Endothelial cell of umbilical vein (primary cell): ENCODE measurements around the gene EEF1AKMT3. TPM values are rescaled to one million over a fixed set of nuclear protein-coding genes. Genes with fewer than 3 reads are reported as not detected.

Experiments used
- BruUV-seq: library from RNA; stranded (reverse); fragments of 400-500 nt; replicated peaks from 2 replicates; lab custom pipeline; 2021; lab: Mats Ljungman, UMichigan
- CTCF ChIA-PET: fragments of 300-600, 350-600 bp; sonication (Branson Sonifier 250); formaldehyde crosslinking; loops from one replicate; lab custom pipeline; 2021; ENCODE audit warnings: antibody characterized with exemption, inconsistent platforms; lab: Charles Lee
- POLR2A ChIA-PET: fragments of 300-600, 350-600 bp; sonication (Branson Sonifier 250); formaldehyde crosslinking; loops from one replicate; lab custom pipeline; 2021; ENCODE audit warnings: antibody characterized with exemption, inconsistent platforms; lab: Charles Lee
- DNase-seq: peaks from one replicate; pipeline ENCODE4 v3.0.0-alpha.2; 2011; ENCODE audit warnings: low read depth, low spot score
- FAIRE-seq: peaks from 2 replicates; lab custom pipeline; 2011; peaks lifted over from hg19 to GRCh38; lab: Jason Lieb, UNC
- H2AFZ ChIP-seq: 2 replicates; pipeline ENCODE4 v1.6.0; 2012; ENCODE audit warnings: low read depth, low read length, control low read depth, inconsistent platforms
- H3K27ac ChIP-seq: 2 replicates; pipeline ENCODE4 v1.5.1; 2011; ENCODE audit warnings: low read depth, mild to moderate bottlenecking, control low read depth, low read length, moderate library complexity; ENCODE audit not compliant: insufficient read depth
- H3K27me3 ChIP-seq, 2 experiments: 2 replicates each; pipeline versions ENCODE4 v1.6.0 to v1.6.1; 2011; ENCODE audit warnings: low read length in 2 of 2, mixed read lengths in 1 of 2; ENCODE audit not compliant: control insufficient read depth in 2 of 2, insufficient read depth in 2 of 2
- H3K36me3 ChIP-seq, 2 experiments: 2 replicates in 1 of 2; 3 replicates in 1 of 2; pipeline ENCODE4 v1.5.1; 2011; ENCODE audit warnings: low read length in 2 of 2, mild to moderate bottlenecking in 1 of 2, moderate library complexity in 1 of 2; ENCODE audit not compliant: control insufficient read depth in 2 of 2, insufficient read depth in 2 of 2; ENCODE audit errors: extremely low read depth in 1 of 2
- H3K4me1 ChIP-seq: 3 replicates; pipeline ENCODE4 v1.5.1; 2011; ENCODE audit warnings: mild to moderate bottlenecking, low read length; ENCODE audit not compliant: control insufficient read depth, insufficient read depth; ENCODE audit errors: extremely low read depth
- H3K4me2 ChIP-seq: 2 replicates; pipeline ENCODE4 v1.6.1; 2011; ENCODE audit warnings: low read length, control low read depth, mixed read lengths; ENCODE audit not compliant: insufficient read depth
- H3K4me3 ChIP-seq, 3 experiments: fragments of 200-600 bp in 1 of 3; sonication (generic), shearing (Covaris generic) in 1 of 3; replicated peaks in 1 of 3; 2 replicates each; pipeline ENCODE4 v1.5.1; 2011 to 2016; ENCODE audit warnings: control low read depth in 3 of 3, low read length in 3 of 3, mild to moderate bottlenecking in 2 of 3, inconsistent platforms in 1 of 3, low read depth in 1 of 3, moderate library complexity in 1 of 3; ENCODE audit not compliant: insufficient read depth in 1 of 3
- H3K79me2 ChIP-seq: 2 replicates; pipeline ENCODE4 v1.6.0; 2012; ENCODE audit warnings: low read length, inconsistent platforms; ENCODE audit not compliant: control insufficient read depth, insufficient read depth
- H3K9ac ChIP-seq: replicated peaks from 2 replicates; pipeline ENCODE3; 2011; ENCODE audit warnings: low read length, control low read depth; ENCODE audit not compliant: insufficient read depth; ENCODE audit errors: extremely low read depth
- H3K9me1 ChIP-seq: replicated peaks from 3 replicates; pipeline ENCODE4 v1.6.0; 2011; ENCODE audit warnings: mild to moderate bottlenecking, low read length; ENCODE audit not compliant: control insufficient read depth, insufficient read depth; ENCODE audit errors: extremely low read depth
- H3K9me3 ChIP-seq: replicated peaks from 2 replicates; pipeline ENCODE4 v1.5.1; 2012; ENCODE audit warnings: low read length, inconsistent platforms; ENCODE audit not compliant: control insufficient read depth, insufficient read depth
- H4K20me1 ChIP-seq: replicated peaks from 2 replicates; pipeline ENCODE3; 2011; ENCODE audit warnings: mild to moderate bottlenecking, low read length; ENCODE audit not compliant: control insufficient read depth, insufficient read depth; ENCODE audit errors: extremely low read depth
- EZH2 ChIP-seq: IDR thresholded peaks from 2 replicates; pipeline ENCODE4 v1.6.1; 2012; ENCODE audit warnings: borderline replicate concordance, low read depth, mild to moderate bottlenecking, moderate library complexity, low read length, inconsistent platforms; ENCODE audit not compliant: severe bottlenecking
- FOS ChIP-seq: IDR thresholded peaks from 2 replicates; pipeline ENCODE4 v1.6.1; 2011; ENCODE audit warnings: mild to moderate bottlenecking, low read length, moderate library complexity, borderline replicate concordance; ENCODE audit not compliant: insufficient read depth
- GATA2 ChIP-seq: IDR thresholded peaks from 2 replicates; pipeline ENCODE4 v1.7.0; 2011; ENCODE audit warnings: low read depth, mild to moderate bottlenecking, moderate library complexity, mixed read lengths, low read length; ENCODE audit not compliant: insufficient read length, insufficient read depth
- JUN ChIP-seq: IDR thresholded peaks from 2 replicates; pipeline ENCODE4 v1.6.1; 2011; ENCODE audit warnings: borderline replicate concordance, low read depth; ENCODE audit not compliant: insufficient read length, insufficient read depth
- MAX ChIP-seq: IDR thresholded peaks from 2 replicates; pipeline ENCODE4 v1.6.1; 2011; ENCODE audit not compliant: insufficient read depth, insufficient read length
- MYC ChIP-seq: IDR thresholded peaks from one replicate; pipeline ENCODE4 v1.6.1; 2011; ENCODE audit warnings: mild to moderate bottlenecking, low read depth, low read length
- POLR2A ChIP-seq: IDR thresholded peaks from 2 replicates; pipeline ENCODE4 v1.6.1; 2012; ENCODE audit warnings: low read depth, mild to moderate bottlenecking, control low read depth, low read length
- POLR2AphosphoS5 ChIP-seq: IDR thresholded peaks from 2 replicates; pipeline ENCODE4 v1.6.1; 2012; ENCODE audit warnings: low read depth, mild to moderate bottlenecking, control low read depth, low read length, moderate library complexity; ENCODE audit not compliant: insufficient read depth
- dilution Hi-C: fragments of 300-500 bp; cut with MboI; formaldehyde crosslinking; loops from one replicate; pipeline ENCODE4 v1.15.0; 2019; ENCODE audit warnings: low sequenced_read_pairs; ENCODE audit not compliant: extremely low pct_ligation_motif_present
- intact Hi-C: fragments of 100-400 bp; cut with micrococcal nuclease; formaldehyde crosslinking; loops from one replicate; pipeline ENCODE4 v1.10.0; 2022
- polyA plus RNA-seq, 4 experiments: library from polyadenylated mRNA; depleted of rRNA in 3 of 4; stranded (reverse) in 3 of 4; unstranded in 1 of 4; fragments of >200 nt; gene quantifications; 2 replicates each; pipeline versions ENCODE4 v1.2.1 to v1.2.3, GENCODE V29; 2011 to 2012; ENCODE audit warnings: missing spikeins in 1 of 4
- total RNA-seq: library from RNA; stranded (reverse); gene quantifications from 2 replicates; pipeline ENCODE4 v1.2.3, GENCODE V29; 2021
- TF ChIP-seq, protein P1 (sequence below), 2 donors: IDR thresholded peaks; 1 replicate in 1 of 2; 2 replicates in 1 of 2; pipeline ENCODE4 v1.5.1; 2011; ENCODE audit warnings: low read length in 2 of 2, mild to moderate bottlenecking in 2 of 2, moderate library complexity in 2 of 2, control low read depth in 1 of 2, inconsistent platforms in 1 of 2, low read depth in 1 of 2; ENCODE audit not compliant: insufficient read depth in 1 of 2; ENCODE audit errors: extremely low read depth in 1 of 2

Gene EEF1AKMT3
- total and polyA plus RNA-seq, 2 donors (not counting 3 experiments of a cell fraction or from before 2014, with no cell fraction given), result 7.9 to 8.8 TPM

DNA sequence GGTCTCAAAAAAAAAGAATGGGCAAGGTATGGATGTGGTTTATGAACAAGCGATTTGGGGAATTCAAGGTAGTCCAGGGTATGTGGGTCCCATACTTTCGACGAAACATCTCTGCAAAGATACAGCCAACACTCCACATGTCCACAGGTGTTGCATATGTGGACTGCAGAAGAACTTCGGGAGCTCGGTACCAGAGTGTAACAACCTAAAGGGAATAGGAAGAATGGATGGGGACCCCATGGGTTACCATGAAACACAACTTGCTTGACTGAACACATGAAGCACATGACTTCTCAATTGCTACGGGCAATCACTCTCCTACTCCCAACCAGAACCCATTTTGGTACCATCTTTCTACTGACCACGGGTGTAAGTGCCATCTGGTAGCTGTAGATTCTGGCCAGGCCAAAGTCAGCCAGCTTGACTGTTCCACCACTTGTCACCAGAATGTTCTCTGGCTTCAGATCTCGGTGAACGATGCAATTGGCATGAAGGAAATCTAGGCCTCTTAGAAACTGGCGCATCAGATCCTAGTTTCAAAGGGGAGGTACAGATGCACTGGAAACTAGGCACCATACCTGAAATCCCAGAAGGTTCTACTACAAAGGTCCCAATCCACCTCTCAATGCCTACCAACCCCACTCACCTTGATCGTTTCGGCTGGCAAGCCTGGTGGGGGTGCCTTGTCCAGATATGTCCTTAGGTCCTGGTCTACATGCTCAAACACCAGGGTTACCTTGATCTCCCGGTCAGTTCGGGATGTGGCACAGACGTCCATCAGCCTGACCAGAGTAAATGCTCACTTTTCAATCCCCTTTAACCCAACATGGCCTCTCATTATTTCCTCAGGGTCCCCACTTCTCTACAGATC, 21.6 kb upstream of the EEF1AKMT3 start:
- peaks cover 4 to 22% of the 10 kb centered on the region in 2 experiments for H3K36me3 ChIP-seq
- peaks cover 15% of the 10 kb centered on the region for H3K4me1 ChIP-seq
- H3K79me2 ChIP-seq, result peaks cover 19% of the 10 kb centered on the region
- peak overlapping the region; percentile 86 for H3K4me2 ChIP-seq
- H3K9me3 ChIP-seq, result no peaks in the 10 kb centered on the region
- H2AFZ ChIP-seq, result no peak overlapping the region
- H3K9me1 ChIP-seq, result no peaks in the 10 kb centered on the region
- H3K4me3 ChIP-seq, result peak overlapping the region; percentile 19 to 78 (median 61)
- CTCF ChIA-PET, result interaction anchor here (1.9 kb wide), 1 partner anchor 25 kb away, joined by 4 read pairs; no protein-coding TSS in a partner anchor
- no peak for TF ChIP-seq MYC
- no peak for TF ChIP-seq GATA2
- TF ChIP-seq JUN, result no peak
- TF ChIP-seq, protein P1, sequence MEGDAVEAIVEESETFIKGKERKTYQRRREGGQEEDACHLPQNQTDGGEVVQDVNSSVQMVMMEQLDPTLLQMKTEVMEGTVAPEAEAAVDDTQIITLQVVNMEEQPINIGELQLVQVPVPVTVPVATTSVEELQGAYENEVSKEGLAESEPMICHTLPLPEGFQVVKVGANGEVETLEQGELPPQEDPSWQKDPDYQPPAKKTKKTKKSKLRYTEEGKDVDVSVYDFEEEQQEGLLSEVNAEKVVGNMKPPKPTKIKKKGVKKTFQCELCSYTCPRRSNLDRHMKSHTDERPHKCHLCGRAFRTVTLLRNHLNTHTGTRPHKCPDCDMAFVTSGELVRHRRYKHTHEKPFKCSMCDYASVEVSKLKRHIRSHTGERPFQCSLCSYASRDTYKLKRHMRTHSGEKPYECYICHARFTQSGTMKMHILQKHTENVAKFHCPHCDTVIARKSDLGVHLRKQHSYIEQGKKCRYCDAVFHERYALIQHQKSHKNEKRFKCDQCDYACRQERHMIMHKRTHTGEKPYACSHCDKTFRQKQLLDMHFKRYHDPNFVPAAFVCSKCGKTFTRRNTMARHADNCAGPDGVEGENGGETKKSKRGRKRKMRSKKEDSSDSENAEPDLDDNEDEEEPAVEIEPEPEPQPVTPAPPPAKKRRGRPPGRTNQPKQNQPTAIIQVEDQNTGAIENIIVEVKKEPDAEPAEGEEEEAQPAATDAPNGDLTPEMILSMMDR (IDR thresholded peaks at IDR 0.05; ENCODE audit: extremely low read depth in 1 of 2, insufficient read depth in 1 of 2, low read depth in 1 of 2, low read length in 2 of 2), result no peak
- no peak for TF ChIP-seq MAX
- no peak for TF ChIP-seq POLR2AphosphoS5
- no peak for TF ChIP-seq EZH2
- no peak for TF ChIP-seq POLR2A
- no peak for TF ChIP-seq FOS
- peaks cover 13 to 16% of the 10 kb centered on the region in 2 experiments for H3K27me3 ChIP-seq
- H3K27ac ChIP-seq, result no peak overlapping the region
- H4K20me1 ChIP-seq, result no peaks in the 10 kb centered on the region
- DNase-seq (no peak), FAIRE-seq (no peak)
- BruUV-seq, result no TSS peak
- POLR2A ChIA-PET, result no interaction called here
- intact Hi-C loops (no loop called here), dilution Hi-C loops (no loop called here)
- H3K9ac ChIP-seq, result peak overlapping the region; percentile 88
